Measurements from ENCODE around the gene TSHZ3.
A peak's percentile ranks its signal among the peaks of the same experiment; 100 is the strongest.

The TSHZ3 gene

DNA sequence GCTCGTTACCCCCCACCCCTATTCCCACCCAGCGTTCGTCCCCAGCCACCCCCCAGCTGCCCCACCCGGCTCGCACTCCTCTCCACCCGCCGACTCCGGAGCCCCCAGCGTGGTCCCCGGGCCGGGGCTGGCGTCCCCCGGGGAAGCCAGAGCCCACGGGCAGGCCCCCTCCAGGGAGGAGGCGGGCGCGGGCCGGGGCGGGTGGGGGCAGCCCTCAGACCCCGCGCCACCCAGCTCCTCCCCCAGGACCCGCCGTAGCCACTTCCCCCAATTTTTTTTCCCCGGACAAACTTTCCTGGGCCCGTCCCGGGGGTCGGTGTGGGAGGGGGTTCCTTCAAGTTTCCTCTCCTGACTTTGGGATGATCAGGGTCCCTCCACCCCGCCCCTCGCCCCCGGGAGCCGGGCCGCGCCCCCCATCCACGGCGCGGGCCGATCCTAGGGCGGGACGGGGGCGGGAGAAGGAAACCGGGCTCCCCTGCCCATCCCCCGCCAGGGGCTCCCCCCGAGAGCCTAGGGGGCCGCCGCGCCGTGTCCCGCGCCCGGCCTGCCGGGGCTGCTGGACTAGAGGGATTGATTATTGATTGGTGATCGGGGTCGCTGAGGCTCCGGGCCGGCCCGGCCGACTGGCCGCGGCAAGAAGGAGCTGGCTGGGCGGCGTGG, 927 bp upstream of the TSHZ3 start:
- H3K27me3 Mint-ChIP-seq = peaks cover 72% of the 10 kb centered on the region

DNA sequence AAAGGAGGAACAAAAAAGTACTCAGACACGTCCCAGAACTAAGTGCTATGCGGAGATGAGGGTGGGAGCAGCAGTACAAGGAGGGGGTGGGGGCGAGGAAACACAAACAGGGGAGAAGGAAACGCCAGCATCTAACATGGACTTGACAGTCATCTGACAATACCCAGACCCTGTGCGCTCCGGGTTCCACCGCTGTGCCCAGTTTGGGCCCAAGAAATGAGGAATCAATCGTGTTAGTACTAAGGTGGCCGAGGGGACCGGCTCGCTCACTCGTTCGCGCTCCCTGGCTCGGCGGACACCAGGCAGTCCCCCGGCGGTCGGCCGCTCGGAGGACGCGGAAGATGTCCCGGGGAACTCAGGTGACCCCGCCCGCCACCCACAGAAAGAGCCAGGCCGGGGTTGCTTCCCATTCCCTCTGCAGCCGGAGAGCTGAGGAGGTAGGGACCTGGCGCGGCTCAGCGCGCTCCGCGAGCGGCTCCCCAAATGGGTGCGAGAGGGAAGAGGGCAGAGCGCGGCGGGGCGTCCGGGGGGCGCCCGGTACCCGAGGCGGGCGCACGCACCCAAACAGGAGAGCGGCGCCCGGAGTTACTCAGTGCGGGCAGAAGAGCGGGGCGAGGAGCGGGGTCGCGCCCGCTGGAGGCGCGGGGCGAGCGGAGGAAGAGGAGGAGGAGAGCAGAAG, 616 bp downstream of the TSHZ3 start:
- Mint-ChIP-seq H3K27me3 (peaks cover 56% of the 10 kb centered on the region), H3K27ac (no peak overlapping the region), H3K9me3 (peaks cover 3% of the 10 kb centered on the region), H3K4me1 (peaks cover 14% of the 10 kb centered on the region), H3K4me3 (peak overlapping the region; percentile 71), H3K36me3 (peaks cover 12% of the 10 kb centered on the region)
- no peak for ATAC-seq

More for the DNA sequence above, 927 bp upstream of the TSHZ3 start:
- Mint-ChIP-seq H3K36me3 (peaks cover 12% of the 10 kb centered on the region), H3K27ac (no peak overlapping the region), H3K4me1 (peaks cover 14% of the 10 kb centered on the region), H3K4me3 (peak overlapping the region; percentile 26), H3K9me3 (peaks cover 6% of the 10 kb centered on the region)
- ATAC-seq = peak; percentile 21

- Mint-ChIP-seq H3K27me3 (peaks cover 49% of the 10 kb centered on the region), H3K4me3 (peak overlapping the region; percentile 71), H3K9me3 (peaks cover 3% of the 10 kb centered on the region), H3K4me1 (peaks cover 14% of the 10 kb centered on the region), H3K27ac (no peak overlapping the region), H3K36me3 (peaks cover 12% of the 10 kb centered on the region)
- ATAC-seq = no peak
These were observed 1.3 kb downstream of the TSHZ3 start for GRCh38 chr19:31347828-31348392.

DNA sequence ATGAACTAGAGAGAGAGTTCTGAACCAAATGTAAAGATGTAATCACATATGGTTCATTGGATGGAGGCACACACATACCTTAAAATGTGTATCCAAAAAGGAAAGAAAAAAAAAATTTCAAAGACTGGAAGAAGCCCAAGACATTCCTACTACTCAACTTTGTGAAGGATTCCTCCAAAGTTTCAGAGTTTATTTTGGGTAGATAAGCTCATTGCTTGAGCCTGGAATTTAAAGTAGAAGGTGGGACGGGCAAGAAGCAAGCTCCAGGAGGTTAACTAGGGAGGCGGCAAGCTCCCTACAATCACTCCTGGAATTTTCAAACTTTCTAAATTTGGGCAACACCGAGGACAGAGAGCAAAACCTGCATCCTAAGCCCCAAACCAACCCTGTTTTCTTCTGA, 1.9 kb downstream of the TSHZ3 start:
- peaks cover 14% of the 10 kb centered on the region for H3K4me1 Mint-ChIP-seq
- H3K27me3 Mint-ChIP-seq = peaks cover 44% of the 10 kb centered on the region
- H3K36me3 Mint-ChIP-seq = peaks cover 12% of the 10 kb centered on the region
- no peak for ATAC-seq
- no peak overlapping the region for H3K27ac Mint-ChIP-seq
- no peak overlapping the region for H3K4me3 Mint-ChIP-seq
- peaks cover 3% of the 10 kb centered on the region for H3K9me3 Mint-ChIP-seq

DNA sequence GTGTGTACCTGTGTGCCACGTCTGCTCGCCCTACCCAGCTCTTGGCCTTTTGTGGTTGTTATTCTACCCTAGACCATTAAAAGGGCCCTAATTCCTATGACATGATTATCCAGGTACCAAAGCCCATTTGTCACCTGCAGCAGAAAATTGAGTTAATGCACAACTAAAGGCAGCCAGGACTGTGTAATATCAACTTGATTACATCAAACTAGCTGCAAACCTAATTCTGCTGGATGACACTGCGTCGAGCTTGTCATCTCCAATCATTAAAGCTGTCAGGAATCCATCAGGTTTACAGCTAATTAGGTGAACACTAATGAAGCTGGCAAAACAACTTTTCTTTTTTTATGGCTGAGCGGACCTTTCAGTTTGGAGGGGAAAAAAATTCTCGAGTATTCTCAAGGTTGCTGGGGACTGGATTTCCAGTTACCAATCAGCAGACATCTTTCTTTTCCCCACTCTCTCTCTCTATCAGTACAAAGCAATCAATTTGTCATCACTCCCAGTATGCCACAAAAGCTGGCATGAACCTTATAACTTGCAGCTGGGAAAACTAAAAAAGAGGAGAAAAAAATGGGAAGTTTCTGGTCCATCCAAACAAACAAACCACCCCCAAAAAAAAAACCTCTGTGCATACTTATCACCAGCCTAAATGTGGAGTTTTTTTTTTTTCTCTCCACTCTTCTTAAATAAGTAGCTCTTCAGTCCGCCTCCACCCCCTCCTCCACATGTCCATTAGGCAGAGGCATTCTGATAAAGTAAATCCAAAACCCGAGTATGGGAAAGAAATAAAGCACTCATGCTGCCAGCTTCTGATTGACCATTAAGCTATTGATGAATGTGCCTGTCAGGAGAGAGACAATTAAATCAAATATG, 2.8 kb downstream of the TSHZ3 start:
- ATAC-seq = no peak
- peaks cover 3% of the 10 kb centered on the region for H3K9me3 Mint-ChIP-seq
- peaks cover 12% of the 10 kb centered on the region for H3K36me3 Mint-ChIP-seq
- H3K4me1 Mint-ChIP-seq = peaks cover 14% of the 10 kb centered on the region
- H3K27me3 Mint-ChIP-seq = peaks cover 42% of the 10 kb centered on the region
- H3K27ac Mint-ChIP-seq = no peak overlapping the region
- H3K4me3 Mint-ChIP-seq = no peak overlapping the region

DNA sequence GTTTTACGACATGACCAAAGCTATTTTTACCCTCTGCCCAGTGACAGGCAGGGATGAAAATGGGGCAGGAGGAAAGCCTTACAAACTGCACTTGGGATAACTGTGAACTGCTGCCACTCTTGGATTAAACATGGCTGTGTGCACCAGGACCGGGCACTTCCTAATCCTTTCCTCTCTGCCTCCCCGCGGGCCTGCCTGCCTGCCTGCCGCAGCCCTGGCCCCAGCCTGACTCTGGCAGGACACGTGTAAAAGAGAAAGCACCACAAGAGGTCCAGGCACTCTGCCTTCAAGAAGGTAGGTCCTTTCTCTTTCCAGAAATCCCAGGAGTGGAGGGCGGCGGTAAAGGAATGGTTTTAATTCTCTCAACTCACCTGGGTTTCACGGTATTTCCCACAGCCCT, 4.8 kb downstream of the TSHZ3 start:
- peaks cover 39% of the 10 kb centered on the region for H3K27me3 Mint-ChIP-seq

GRCh38 chr19:31342926-31343325, 6.3 kb downstream of the TSHZ3 start:
- ATAC-seq = no peak
- peaks cover 2% of the 10 kb centered on the region for H3K9me3 Mint-ChIP-seq
- peaks cover 9% of the 10 kb centered on the region for H3K4me1 Mint-ChIP-seq
- no peak overlapping the region for H3K27ac Mint-ChIP-seq
- no peak overlapping the region for H3K4me3 Mint-ChIP-seq
- H3K27me3 Mint-ChIP-seq = peaks cover 43% of the 10 kb centered on the region
- no peaks in the 10 kb centered on the region for H3K36me3 Mint-ChIP-seq

More for the DNA sequence above, 4.8 kb downstream of the TSHZ3 start:
- Mint-ChIP-seq H3K4me1 (peaks cover 15% of the 10 kb centered on the region), H3K27ac (no peak overlapping the region), H3K9me3 (no peaks in the 10 kb centered on the region), H3K36me3 (peaks cover 6% of the 10 kb centered on the region), H3K4me3 (no peak overlapping the region)
- ATAC-seq = no peak

GRCh38 chr19:31340042-31341025, 8.9 kb downstream of the TSHZ3 start:
- Mint-ChIP-seq H3K9me3 (peaks cover 2% of the 10 kb centered on the region), H3K27ac (no peak overlapping the region), H3K4me1 (peaks cover 9% of the 10 kb centered on the region), H3K4me3 (no peak overlapping the region), H3K27me3 (peaks cover 39% of the 10 kb centered on the region), H3K36me3 (no peaks in the 10 kb centered on the region)
- no peak for ATAC-seq

DNA sequence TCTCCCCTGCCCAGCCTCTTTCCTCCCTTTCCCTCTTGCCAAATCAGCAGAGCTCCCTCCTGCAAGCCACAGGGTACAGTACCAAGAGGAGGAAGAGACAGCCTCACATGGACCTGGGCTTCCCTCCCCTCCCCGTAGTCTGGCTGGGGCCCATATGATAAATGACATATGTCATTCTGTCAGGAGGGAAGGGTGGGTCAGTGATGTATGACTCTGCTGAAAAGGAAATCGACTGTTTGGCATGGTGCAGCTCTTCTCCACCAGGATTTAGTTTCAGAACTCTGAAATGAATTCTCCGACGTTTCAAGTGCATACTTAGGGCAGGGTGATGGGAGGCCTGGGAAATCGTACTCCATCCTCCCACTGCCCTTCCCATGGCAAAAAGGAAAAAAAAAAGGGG, 9.8 kb downstream of the TSHZ3 start:
- Mint-ChIP-seq H3K27me3 (peaks cover 42% of the 10 kb centered on the region), H3K4me3 (no peak overlapping the region), H3K4me1 (peaks cover 9% of the 10 kb centered on the region), H3K27ac (no peak overlapping the region), H3K9me3 (peaks cover 2% of the 10 kb centered on the region), H3K36me3 (no peaks in the 10 kb centered on the region)
- no peak for ATAC-seq

- no peak for ATAC-seq
- H3K9me3 Mint-ChIP-seq = peaks cover 2% of the 10 kb centered on the region
- H3K36me3 Mint-ChIP-seq = no peaks in the 10 kb centered on the region
- H3K4me1 Mint-ChIP-seq = peaks cover 9% of the 10 kb centered on the region
- no peak overlapping the region for H3K27ac Mint-ChIP-seq
- H3K4me3 Mint-ChIP-seq = no peak overlapping the region
- peaks cover 42% of the 10 kb centered on the region for H3K27me3 Mint-ChIP-seq
These were observed 11.0 kb downstream of the TSHZ3 start for GRCh38 chr19:31338069-31338776.

DNA sequence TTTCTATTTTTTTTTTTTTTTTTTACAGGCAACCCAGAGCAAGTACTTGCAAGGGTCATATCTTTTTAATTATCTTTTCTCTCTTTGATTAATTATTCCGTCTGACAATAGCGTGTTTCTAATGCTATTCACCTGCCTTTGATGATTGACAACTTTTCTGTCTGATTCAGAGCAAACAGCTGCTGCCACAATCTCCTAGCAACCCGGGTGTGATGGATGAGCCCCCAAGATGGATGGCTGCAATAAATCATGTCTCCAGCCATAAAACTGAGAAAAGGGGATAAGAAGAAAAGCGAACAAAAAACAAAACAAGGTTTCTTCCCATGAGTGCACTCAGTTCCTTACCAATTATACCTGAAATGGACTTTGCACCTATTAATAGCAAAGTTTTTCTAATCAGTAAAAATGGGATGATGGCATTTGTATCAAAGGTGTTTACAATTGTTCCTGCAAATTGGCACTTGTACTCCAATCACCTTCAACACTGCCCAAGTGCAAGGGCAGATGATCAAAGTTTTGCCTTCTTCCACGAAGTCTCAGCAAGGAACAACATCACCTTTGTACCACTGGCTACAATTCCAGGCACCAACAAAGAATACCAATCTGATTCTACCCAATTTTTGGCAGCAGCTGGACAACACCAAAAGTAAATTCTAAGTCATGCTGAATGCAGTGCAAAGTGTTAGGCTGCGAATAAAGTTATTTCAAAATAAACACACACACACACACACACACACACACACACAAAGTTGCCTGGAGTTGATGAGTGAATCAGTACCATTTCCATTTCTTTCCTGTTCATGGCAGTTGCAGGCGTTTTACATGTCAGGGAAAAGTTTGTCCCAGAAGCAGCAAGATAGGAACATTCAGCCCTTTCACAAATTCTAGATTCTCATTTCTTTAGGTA, 12.0 kb downstream of the TSHZ3 start:
- H3K4me3 Mint-ChIP-seq = no peak overlapping the region
- ATAC-seq = no peak
- H3K4me1 Mint-ChIP-seq = peaks cover 9% of the 10 kb centered on the region
- H3K27ac Mint-ChIP-seq = no peak overlapping the region
- peaks cover 2% of the 10 kb centered on the region for H3K9me3 Mint-ChIP-seq
- H3K27me3 Mint-ChIP-seq = peaks cover 42% of the 10 kb centered on the region
- H3K36me3 Mint-ChIP-seq = no peaks in the 10 kb centered on the region

- Mint-ChIP-seq H3K4me1 (peaks cover 9% of the 10 kb centered on the region), H3K27ac (no peak overlapping the region), H3K27me3 (peaks cover 33% of the 10 kb centered on the region), H3K36me3 (no peaks in the 10 kb centered on the region), H3K9me3 (peaks cover 2% of the 10 kb centered on the region), H3K4me3 (no peak overlapping the region)
- ATAC-seq = no peak
These were observed 13.5 kb downstream of the TSHZ3 start for GRCh38 chr19:31335716-31336115.

All from stimulated activated memory B cell treated with anti-CD40 and anti-IgM and Interleukin-4, amounts not matched to agents 10 μg/mL and 1 μg/mL and 100 μg/mL, for 72 hours (primary cell).